ENCODE results near the gene PLET1.

DNA sequence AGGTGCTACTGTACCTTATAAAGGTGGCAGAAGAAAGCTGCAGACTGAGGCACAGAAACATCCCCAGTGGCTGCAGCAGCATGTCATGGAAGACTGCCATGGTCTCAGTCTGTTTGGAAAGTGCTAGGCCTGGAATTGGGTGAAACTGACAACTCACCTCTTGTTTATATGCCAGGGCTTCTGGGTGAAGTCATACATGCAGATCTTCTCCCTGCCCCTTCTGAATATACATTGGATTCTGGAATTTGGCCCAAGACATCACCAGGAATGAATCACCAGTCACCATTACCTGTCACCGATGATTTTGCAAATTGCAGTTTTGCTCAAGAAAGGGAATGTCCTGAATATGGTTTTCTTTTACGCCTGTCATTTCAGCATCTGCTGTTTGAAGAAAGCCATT, at the start of gene PLET1:
- TF ChIP-seq, protein P1, sequence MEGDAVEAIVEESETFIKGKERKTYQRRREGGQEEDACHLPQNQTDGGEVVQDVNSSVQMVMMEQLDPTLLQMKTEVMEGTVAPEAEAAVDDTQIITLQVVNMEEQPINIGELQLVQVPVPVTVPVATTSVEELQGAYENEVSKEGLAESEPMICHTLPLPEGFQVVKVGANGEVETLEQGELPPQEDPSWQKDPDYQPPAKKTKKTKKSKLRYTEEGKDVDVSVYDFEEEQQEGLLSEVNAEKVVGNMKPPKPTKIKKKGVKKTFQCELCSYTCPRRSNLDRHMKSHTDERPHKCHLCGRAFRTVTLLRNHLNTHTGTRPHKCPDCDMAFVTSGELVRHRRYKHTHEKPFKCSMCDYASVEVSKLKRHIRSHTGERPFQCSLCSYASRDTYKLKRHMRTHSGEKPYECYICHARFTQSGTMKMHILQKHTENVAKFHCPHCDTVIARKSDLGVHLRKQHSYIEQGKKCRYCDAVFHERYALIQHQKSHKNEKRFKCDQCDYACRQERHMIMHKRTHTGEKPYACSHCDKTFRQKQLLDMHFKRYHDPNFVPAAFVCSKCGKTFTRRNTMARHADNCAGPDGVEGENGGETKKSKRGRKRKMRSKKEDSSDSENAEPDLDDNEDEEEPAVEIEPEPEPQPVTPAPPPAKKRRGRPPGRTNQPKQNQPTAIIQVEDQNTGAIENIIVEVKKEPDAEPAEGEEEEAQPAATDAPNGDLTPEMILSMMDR (IDR thresholded peaks at IDR 0.05): no peak
- no peak for TF ChIP-seq POLR2A (IDR thresholded peaks at IDR 0.05)

All from adrenal gland (tissue), 5 donors.